Measurements from ENCODE around the gene TESK2. TPM values are rescaled to one million over a fixed set of nuclear protein-coding genes. Genes with fewer than 3 reads are reported as not detected.

TESK2 gene
- total and polyA plus RNA-seq, 2 of the 13 experiments (the other 11 are each of a cell fraction or from before 2014, with no cell fraction given): 5.5 to 9.6 TPM

DNA sequence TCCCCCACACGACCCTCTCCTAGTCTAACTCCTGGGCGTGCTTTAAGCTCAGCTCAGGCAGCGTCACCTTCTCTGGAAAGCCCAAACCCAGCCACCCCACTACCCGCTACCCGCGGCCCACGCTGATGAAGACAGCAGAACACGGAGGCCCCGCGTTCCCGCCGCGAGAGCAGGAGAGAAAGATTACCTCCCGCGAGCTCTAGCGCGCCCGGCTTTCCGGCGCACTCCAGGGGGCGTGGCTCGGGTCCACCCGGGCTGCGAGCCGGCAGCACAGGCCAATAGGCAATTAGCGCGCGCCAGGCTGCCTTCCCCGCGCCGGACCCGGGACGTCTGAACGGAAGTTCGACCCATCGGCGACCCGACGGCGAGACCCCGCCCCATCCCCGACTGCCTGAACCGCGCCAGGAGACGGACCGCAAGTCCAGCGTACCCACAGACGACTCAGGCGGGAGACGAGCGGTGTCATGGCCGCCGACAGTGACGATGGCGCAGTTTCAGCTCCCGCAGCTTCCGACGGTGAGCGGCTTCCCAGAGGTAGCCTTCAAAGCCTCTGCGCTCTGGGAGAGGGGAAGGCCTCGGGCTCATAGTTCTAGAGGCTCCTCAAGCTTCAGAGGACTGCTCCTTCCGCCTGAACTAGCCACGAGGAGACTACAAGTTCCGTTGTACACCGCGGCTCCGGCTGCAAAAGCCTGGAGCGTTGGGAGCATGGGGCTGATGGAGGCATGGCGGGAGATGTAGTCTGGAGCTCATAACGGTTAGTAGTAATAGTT lies 151.0 kb downstream of the TESK2 start, which contains the start of the genes MUTYH and TOE1 (continued):
- TF ChIP-seq, protein P1, sequence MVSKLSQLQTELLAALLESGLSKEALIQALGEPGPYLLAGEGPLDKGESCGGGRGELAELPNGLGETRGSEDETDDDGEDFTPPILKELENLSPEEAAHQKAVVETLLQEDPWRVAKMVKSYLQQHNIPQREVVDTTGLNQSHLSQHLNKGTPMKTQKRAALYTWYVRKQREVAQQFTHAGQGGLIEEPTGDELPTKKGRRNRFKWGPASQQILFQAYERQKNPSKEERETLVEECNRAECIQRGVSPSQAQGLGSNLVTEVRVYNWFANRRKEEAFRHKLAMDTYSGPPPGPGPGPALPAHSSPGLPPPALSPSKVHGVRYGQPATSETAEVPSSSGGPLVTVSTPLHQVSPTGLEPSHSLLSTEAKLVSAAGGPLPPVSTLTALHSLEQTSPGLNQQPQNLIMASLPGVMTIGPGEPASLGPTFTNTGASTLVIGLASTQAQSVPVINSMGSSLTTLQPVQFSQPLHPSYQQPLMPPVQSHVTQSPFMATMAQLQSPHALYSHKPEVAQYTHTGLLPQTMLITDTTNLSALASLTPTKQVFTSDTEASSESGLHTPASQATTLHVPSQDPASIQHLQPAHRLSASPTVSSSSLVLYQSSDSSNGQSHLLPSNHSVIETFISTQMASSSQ (IDR thresholded peaks at IDR 0.05; ENCODE audit: low read depth): no peak
- TF ChIP-seq, protein P1 (CRISPR knock-in tag; IDR thresholded peaks at IDR 0.05; ENCODE audit: borderline replicate concordance): peak; percentile 64; the same call in 1 of the 2 replicates
- TF ChIP-seq U2AF2 (IDR thresholded peaks at IDR 0.05; ENCODE audit: low read depth, low read length) (no peak), ZFP82 (CRISPR knock-in tag; IDR thresholded peaks at IDR 0.05; ENCODE audit: borderline replicate concordance) (peak; percentile 54; the same call in 1 of the 2 replicates), PAWR (CRISPR knock-in tag; IDR thresholded peaks at IDR 0.05; ENCODE audit: borderline replicate concordance) (no peak), ZNF510 (CRISPR knock-in tag; IDR thresholded peaks at IDR 0.05; ENCODE audit: low read depth) (0 out of 2 replicates have a peak, but pooled peaks have one; percentile 71), CREM (IDR thresholded peaks at IDR 0.05) (peak; percentile 94), CREM (CRISPR knock-in tag; IDR thresholded peaks at IDR 0.05) (no peak), GPN1 (CRISPR knock-in tag; IDR thresholded peaks at IDR 0.05; ENCODE audit: borderline replicate concordance) (no peak), ZKSCAN5 (CRISPR knock-in tag; IDR thresholded peaks at IDR 0.05) (no peak), HDAC6 (IDR thresholded peaks at IDR 0.05; ENCODE audit: low read depth, low read length) (no peak), ZFP90 (CRISPR knock-in tag; IDR thresholded peaks at IDR 0.05; ENCODE audit: borderline replicate concordance) (no peak), ZNF30 (CRISPR knock-in tag; IDR thresholded peaks at IDR 0.05) (peak; percentile 80; the same call in 1 of the 2 replicates), PHF8 (CRISPR knock-in tag; IDR thresholded peaks at IDR 0.05) (peak; percentile 93)
- TF ChIP-seq, protein P2, sequence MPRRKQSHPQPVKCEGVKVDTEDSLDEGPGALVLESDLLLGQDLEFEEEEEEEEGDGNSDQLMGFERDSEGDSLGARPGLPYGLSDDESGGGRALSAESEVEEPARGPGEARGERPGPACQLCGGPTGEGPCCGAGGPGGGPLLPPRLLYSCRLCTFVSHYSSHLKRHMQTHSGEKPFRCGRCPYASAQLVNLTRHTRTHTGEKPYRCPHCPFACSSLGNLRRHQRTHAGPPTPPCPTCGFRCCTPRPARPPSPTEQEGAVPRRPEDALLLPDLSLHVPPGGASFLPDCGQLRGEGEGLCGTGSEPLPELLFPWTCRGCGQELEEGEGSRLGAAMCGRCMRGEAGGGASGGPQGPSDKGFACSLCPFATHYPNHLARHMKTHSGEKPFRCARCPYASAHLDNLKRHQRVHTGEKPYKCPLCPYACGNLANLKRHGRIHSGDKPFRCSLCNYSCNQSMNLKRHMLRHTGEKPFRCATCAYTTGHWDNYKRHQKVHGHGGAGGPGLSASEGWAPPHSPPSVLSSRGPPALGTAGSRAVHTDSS (CRISPR knock-in tag; conservative IDR thresholded peaks at IDR 0.05): no peak
- TF ChIP-seq, protein P3, sequence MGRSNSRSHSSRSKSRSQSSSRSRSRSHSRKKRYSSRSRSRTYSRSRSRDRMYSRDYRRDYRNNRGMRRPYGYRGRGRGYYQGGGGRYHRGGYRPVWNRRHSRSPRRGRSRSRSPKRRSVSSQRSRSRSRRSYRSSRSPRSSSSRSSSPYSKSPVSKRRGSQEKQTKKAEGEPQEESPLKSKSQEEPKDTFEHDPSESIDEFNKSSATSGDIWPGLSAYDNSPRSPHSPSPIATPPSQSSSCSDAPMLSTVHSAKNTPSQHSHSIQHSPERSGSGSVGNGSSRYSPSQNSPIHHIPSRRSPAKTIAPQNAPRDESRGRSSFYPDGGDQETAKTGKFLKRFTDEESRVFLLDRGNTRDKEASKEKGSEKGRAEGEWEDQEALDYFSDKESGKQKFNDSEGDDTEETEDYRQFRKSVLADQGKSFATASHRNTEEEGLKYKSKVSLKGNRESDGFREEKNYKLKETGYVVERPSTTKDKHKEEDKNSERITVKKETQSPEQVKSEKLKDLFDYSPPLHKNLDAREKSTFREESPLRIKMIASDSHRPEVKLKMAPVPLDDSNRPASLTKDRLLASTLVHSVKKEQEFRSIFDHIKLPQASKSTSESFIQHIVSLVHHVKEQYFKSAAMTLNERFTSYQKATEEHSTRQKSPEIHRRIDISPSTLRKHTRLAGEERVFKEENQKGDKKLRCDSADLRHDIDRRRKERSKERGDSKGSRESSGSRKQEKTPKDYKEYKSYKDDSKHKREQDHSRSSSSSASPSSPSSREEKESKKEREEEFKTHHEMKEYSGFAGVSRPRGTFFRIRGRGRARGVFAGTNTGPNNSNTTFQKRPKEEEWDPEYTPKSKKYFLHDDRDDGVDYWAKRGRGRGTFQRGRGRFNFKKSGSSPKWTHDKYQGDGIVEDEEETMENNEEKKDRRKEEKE (IDR thresholded peaks at IDR 0.05): no peak
- TF ChIP-seq, protein P4, sequence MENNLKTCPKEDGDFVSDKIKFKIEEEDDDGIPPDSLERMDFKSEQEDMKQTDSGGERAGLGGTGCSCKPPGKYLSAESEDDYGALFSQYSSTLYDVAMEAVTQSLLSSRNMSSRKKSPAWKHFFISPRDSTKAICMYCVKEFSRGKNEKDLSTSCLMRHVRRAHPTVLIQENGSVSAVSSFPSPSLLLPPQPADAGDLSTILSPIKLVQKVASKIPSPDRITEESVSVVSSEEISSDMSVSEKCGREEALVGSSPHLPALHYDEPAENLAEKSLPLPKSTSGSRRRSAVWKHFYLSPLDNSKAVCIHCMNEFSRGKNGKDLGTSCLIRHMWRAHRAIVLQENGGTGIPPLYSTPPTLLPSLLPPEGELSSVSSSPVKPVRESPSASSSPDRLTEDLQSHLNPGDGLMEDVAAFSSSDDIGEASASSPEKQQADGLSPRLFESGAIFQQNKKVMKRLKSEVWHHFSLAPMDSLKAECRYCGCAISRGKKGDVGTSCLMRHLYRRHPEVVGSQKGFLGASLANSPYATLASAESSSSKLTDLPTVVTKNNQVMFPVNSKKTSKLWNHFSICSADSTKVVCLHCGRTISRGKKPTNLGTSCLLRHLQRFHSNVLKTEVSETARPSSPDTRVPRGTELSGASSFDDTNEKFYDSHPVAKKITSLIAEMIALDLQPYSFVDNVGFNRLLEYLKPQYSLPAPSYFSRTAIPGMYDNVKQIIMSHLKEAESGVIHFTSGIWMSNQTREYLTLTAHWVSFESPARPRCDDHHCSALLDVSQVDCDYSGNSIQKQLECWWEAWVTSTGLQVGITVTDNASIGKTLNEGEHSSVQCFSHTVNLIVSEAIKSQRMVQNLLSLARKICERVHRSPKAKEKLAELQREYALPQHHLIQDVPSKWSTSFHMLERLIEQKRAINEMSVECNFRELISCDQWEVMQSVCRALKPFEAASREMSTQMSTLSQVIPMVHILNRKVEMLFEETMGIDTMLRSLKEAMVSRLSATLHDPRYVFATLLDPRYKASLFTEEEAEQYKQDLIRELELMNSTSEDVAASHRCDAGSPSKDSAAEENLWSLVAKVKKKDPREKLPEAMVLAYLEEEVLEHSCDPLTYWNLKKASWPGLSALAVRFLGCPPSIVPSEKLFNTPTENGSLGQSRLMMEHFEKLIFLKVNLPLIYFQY (CRISPR knock-in tag; IDR thresholded peaks at IDR 0.05; ENCODE audit: borderline replicate concordance): peak; percentile 85
